NCI-H1694 treated with DMSO at 0.1 percent for 48 hours (cell line): Measurements from ENCODE around the gene SSRP1.
A peak's percentile ranks its signal among the peaks of the same experiment; 100 is the strongest.

Source experiments
- DNase-seq: peaks from one replicate; lab custom pipeline; 2025; lab: John Stamatoyannopoulos, UW

SSRP1 gene

GRCh38 chr11:57315491-57315890, 20.2 kb downstream of the SSRP1 start:
- DNase-seq, result no peak

DNA sequence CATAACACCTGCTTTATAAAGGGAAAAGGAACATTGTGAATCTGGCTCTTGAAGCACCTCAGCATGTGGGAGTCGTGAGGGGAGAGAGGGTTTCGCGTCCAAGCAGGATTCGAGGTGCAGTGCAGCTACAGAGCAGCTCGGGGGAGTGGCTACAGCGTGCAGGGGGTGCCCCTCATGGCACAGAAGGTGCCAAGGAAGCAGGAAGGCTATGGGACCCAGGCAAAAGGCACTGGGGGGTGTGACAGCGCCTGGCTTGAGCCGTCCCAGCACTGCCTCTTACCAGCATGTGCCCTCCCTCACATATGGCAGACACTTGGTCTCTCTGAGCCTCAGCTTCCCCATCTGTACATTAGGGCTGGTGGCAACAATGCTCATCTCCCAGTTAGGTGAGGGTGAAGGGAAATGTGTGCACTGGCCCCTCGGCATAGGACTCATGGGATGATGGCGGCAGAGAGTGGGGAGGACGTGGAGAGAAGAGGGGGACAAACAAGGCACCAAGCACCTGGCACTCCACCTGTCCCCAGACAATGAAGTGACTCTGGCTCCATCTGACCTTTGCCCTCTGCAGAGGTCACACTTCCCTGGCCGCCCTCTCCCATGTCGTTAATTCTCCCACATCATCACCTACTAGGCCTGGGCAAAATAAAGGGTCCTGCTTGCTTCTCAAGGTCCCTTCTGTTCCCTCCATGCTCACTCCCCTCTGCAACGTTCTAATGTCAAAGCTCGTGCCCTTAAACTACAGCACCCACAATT, 21.3 kb downstream of the SSRP1 start:
- DNase-seq, result no peak

- no peak for DNase-seq
These were observed 21.9 kb downstream of the SSRP1 start for GRCh38 chr11:57313788-57314135.

DNA sequence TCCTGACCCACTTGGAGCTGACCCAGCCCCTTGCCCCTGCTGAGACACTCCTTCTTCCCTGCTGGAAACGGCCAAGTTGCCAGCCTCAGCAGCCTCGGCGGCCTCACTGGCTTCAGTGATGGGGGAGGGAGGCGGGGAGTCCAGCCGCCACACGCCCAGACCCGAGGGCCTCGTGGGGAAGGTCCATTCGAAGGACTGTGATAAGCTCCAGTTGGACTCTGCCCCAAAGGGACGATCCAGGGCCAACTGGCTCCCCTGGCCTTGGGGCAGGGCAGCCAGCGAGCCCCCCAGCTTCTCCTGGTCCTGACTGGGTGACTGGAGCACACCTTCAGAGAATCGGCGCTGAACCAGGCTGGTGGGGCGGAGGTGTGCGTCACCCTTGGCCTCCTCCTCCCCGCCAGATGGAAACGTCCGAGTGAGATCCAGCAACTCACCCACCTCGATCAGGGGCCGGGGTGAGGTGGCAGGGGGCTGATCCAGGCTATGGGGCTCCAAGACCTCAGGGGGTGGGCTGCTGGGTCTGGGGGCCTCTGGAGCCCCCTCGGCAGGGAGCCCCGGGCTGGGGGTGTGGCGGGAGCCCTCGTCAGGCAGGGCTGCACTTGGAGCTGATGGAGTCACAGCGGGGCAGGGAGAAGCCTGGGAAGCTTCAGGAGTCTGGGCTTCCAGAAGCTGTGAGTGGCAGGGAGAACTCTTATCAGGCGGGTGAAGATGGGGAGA, 22.5 kb downstream of the SSRP1 start:
- no peak for DNase-seq

DNA sequence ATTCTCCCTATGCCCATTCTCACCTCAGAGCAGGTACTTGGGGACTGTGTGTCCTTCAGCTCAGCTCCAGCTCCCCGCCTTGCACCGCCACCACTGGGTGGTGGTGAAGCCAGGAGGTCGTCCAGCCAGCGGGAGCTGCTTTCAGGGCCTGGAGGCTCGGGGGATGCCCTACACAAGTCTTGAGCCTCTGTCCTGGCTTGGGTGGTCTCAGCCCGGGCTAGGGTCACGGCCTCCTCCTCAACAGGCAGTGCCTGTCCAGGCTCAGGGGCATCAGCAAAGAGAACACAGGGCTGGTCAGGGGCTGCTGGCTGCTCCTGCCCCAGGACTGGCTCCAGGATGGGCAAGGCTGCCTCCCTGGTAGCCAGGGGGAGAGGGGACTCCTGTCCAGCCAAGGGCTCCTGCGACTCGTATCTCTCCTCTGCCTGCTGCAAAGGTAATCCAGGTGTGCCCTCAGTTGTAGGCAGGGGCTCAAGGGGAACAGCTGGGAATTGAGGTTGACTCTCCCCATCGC, 23.1 kb downstream of the SSRP1 start:
- DNase-seq, result no peak

- DNase-seq, result peak; percentile 61
These were observed 24.4 kb downstream of the SSRP1 start for GRCh38 chr11:57311109-57311936.

DNA sequence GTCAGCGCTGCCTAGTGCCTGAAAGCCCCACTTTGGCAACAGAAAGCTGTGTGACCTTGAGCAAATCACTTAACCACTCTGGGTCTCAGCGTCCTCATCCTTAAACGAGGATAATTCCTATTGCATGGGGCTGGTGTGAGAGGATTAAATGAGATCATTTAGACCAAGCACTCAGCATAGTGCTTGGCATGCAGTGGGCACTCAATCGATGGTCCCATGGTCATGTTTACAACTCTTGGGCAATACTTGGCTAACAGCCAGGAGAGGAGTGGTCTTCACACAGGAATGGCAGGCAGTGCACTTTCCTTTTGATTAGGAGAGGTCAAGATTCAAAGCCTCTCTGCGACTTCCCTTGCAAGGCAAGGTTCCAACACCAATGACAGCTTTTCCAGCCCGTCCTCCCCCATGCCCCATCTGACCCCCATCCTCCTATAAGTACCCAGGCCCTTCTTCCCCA, 25.0 kb downstream of the SSRP1 start:
- no peak for DNase-seq

GRCh38 chr11:57310091-57310490, 25.6 kb downstream of the SSRP1 start:
- no peak for DNase-seq

- DNase-seq, result no peak
These were observed 26.3 kb downstream of the SSRP1 start for GRCh38 chr11:57309106-57310059.

DNA sequence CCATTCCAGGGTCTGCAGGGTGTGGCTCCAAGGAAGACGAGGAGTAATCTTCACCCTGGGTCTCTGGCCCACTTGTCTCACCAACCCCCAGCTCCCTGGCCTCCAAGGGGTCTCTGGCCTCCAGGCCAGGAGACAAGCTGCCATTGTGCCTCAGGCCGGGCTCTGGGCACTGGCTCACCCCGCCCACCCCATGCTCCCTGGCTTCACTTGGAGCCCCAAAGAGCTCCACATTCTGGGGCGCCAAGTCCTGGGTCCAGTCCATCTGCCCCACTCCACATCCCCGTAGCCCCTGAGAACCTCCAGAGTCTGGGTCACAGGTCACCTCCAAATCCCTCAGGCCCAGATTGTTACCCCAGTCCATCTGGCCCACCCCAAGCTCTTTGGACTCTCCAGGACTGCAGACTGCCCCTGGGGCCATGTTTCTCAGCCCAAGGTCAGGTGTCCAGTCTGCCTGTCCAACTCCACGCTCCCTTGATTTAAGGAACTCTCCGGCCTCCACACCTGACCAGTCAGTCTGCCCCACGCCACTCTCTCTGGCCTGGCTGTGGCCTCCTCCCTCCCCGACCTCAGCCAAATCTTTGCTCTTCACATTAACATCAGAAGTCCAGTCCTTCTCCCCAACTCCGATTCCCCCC, 27.1 kb downstream of the SSRP1 start:
- no peak for DNase-seq

GRCh38 chr11:57307666-57308270, 27.9 kb downstream of the SSRP1 start:
- no peak for DNase-seq

DNA sequence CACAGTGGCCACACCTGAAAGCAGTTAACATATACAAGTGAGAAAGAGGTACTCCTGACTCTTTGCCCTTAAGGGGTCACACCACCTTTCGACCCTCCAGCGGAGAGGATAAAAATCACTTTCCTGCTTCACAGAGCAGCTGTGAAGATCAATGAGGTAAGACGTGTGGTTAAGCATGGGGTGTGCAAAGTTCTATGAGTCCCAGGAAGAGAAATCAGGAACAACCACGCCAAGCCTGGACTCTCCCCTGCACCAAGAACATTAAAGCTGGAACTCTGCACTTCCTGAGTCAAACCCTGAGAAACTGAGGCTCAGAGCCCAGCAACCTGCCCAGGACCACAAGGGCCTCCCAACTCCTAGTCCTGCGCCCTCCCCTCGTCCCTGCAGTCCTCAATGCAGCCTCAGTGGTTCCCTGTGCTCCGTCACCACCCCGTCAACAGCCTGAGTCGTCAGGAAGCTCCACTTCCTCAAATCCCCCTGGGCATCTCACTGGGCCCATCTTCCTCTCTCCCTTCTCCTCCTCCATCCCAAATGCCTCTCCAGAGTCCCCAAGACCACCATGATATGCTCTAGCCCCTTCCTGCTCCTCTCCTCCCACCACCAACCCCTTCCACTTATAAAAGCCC, 28.6 kb downstream of the SSRP1 start:
- DNase-seq, result no peak

GRCh38 chr11:57306161-57306876, 29.4 kb downstream of the SSRP1 start:
- DNase-seq, result no peak

GRCh38 chr11:57305523-57305922, 30.2 kb downstream of the SSRP1 start:
- no peak for DNase-seq

GRCh38 chr11:57303990-57304579, 31.6 kb downstream of the SSRP1 start:
- no peak for DNase-seq

GRCh38 chr11:57303280-57303989, 32.3 kb downstream of the SSRP1 start:
- no peak for DNase-seq

DNA sequence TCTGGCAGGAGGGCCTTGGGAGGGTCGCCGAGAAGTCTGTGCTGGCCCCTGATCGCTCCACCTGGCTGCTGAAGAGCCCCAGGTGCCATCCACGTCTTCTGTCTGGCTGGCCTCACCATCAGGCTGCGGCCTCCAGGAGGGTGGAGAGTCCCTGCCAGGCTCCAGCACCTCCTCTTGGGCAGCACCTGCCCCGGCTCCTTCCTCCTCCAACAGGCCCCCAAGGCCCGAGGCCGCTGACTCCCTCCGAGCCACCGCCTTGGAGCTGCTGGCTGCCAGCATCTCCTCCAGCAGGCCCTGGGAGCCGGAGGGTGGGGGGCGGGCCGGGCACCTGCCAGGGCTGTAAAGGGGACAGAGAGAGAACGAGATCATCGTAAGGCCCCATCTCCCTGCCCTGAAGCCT, 33.2 kb downstream of the SSRP1 start:
- DNase-seq, result no peak

DNA sequence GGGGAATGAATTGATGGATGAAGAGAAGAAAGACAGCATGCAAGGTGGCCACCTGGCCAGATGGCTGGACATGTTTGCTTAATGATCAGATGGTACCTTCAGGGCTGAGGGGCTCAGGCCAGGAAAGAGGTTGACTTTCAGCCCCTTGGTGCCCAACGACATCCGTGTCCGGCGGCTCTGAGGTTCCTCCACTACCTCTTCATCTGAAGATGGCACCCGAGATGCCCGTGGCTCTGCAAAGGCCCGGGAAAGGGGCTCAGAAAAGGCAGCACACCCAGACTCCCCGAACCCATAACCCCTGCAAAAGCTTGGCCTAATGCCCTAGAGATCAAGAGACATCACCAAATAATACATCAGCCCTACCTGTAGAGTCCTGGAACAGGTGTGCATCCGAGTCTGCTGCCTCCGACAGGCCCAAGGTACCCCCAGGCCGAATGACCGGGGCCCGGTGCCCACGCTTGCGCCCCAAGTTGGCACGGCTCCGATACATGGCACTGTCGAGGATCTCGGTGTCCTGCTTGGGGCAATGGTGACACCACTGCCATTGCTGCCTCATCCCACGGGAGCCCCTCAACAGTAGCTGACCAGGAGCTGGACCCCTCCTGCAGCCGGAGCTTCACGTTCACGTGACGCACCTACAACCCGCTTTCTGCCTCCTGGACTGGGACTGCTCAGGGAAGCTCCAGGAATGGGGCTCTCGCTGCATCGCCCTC, 33.8 kb downstream of the SSRP1 start:
- no peak for DNase-seq
